GM20000 (cell line): ENCODE measurements around the gene BNIPL.
A peak's percentile ranks its signal among the peaks of the same experiment; 100 is the strongest.

Experiments used
- DNase-seq: peaks from one replicate; pipeline ENCODE4 v3.0.0; 2012; ENCODE audit warnings: low spot score
- TF ChIP-seq, protein P1 (sequence below): IDR thresholded peaks from 2 replicates; pipeline ENCODE4 v1.5.1; 2012; ENCODE audit warnings: mild to moderate bottlenecking, control low read depth; ENCODE audit errors: extremely low read depth, missing control alignments

The BNIPL gene

DNA sequence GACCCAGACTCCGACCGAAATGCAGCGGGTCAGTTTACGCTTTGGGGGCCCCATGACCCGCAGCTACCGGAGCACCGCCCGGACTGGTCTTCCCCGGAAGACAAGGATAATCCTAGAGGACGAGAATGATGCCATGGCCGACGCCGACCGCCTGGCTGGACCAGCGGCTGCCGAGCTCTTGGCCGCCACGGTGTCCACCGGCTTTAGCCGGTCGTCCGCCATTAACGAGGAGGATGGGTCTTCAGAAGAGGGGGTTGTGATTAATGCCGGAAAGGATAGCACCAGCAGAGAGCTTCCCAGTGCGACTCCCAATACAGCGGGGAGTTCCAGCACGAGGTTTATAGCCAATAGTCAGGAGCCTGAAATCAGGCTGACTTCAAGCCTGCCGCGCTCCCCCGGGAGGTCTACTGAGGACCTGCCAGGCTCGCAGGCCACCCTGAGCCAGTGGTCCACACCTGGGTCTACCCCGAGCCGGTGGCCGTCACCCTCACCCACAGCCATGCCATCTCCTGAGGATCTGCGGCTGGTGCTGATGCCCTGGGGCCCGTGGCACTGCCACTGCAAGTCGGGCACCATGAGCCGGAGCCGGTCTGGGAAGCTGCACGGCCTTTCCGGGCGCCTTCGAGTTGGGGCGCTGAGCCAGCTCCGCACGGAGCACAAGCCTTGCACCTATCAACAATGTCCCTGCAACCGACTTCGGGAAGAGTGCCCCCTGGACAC is 11.7 kb downstream of the BNIPL start:
- TF ChIP-seq, protein P1, sequence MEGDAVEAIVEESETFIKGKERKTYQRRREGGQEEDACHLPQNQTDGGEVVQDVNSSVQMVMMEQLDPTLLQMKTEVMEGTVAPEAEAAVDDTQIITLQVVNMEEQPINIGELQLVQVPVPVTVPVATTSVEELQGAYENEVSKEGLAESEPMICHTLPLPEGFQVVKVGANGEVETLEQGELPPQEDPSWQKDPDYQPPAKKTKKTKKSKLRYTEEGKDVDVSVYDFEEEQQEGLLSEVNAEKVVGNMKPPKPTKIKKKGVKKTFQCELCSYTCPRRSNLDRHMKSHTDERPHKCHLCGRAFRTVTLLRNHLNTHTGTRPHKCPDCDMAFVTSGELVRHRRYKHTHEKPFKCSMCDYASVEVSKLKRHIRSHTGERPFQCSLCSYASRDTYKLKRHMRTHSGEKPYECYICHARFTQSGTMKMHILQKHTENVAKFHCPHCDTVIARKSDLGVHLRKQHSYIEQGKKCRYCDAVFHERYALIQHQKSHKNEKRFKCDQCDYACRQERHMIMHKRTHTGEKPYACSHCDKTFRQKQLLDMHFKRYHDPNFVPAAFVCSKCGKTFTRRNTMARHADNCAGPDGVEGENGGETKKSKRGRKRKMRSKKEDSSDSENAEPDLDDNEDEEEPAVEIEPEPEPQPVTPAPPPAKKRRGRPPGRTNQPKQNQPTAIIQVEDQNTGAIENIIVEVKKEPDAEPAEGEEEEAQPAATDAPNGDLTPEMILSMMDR, result peak; percentile 42
- DNase-seq, result peak; percentile 85

DNA sequence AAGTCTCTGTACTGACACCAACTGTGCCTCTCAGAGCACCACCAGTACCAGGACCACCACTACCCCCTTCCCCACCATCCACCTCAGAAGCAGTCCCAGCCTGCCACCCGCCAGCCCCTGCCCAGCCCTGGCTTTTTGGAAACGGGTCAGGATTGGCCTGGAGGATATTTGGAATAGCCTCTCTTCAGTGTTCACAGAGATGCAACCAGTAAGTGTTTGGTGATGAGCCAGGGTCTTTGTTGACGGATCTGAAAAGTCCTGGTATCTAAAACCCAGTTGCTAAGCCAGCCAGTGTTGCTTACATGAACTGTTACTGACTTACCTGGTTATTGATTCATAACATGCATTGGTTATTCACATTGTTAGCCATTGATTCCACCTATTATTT is 12.3 kb downstream of the BNIPL start:
- TF ChIP-seq, protein P1, result no peak
- no peak for DNase-seq

DNA sequence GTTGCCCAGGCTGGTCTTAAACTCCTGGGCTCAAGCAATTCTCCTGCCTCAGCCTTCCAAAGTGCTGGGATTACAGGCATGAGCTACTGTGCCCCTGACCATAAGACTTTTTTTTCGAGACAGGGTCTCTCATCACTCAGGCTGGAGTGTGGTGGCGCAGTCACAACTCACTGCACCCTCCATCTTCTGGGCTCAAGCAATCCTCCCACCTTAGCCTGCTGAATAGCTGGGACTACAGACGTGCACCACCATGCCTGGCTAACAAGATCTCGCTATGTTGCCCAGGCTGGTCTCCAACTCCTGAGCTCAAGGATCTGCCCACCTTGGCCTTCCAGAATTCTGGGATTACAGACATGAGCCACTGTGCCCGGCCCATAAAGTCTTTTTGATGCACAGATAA is 13.1 kb downstream of the BNIPL start:
- TF ChIP-seq, protein P1, result no peak
- DNase-seq, result no peak

- TF ChIP-seq, protein P1, result no peak
- DNase-seq, result no peak
Measured at GRCh38 chr1:151050051-151050688, 13.8 kb downstream of the BNIPL start.

DNA sequence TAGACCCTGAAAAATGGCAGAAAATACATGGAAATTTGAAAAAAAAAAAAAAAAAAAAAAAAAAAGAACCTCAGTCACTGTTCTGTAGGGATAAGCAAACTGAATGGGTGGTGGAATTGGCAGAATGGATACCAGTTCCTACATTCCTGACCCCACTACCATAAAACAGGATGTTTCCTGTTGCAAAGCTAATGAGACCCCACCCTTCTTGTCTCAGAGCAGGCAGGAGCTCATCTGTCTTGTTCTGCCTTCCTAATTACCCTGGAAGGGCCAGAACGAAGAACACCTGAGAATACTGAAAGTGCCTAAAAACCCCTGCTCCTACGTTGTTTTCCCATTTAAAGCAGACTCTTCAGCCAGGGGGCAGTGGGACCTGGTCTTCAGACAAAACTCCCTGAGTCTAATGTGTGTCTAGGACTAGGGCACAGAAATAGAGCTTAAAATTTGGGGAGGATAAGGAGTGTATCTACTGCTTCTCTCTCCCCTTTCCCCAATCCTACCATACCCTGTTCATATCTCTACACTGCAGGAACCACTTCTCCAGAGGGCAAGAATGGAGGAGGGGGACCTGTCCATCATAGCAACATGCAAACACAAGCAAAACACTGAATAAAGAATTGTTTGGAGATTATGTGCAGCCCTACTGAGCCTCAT is 15.1 kb downstream of the BNIPL start:
- TF ChIP-seq, protein P1, result no peak
- DNase-seq, result no peak

DNA sequence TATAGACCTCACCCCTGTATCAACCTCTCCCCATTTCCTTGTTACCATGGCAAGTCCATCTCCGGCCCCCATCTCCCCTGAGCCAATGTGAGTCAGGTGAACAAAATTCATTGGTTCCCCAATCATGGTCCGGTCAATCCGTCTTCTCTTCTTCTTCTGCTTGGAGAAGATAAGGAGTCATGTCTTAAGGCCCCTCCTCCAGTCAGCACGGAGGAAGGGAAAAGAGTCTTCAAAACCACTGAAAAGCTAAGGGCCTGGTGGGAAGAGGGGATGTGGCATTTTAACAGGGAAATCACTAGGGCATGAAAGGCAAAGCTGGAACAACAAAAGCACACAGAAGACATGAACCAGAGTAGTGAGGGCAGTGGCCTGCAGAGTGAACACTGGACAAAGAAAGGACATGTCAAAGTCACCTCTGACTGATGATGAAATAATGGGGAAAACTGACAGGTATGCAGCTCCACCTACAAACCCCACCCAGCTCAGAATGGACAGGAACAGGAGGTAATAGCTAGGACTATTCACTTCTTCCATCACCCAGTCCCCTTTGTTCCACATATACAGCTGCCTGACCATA is 18.7 kb downstream of the BNIPL start:
- no peak for DNase-seq
- TF ChIP-seq, protein P1, result no peak

- no peak for DNase-seq
- TF ChIP-seq, protein P1, result no peak
Measured at GRCh38 chr1:151055581-151055980, 19.2 kb downstream of the BNIPL start.
